H1 (cell line): Measurements from ENCODE around the gene CADM1. TPM values are rescaled to one million over a fixed set of nuclear protein-coding genes. Genes with fewer than 3 reads are reported as not detected.

Source experiments
- CTCF ChIA-PET: fragments of 300-600 bp; sonication (Branson Sonifier 250); formaldehyde crosslinking; loops from one replicate; lab custom pipeline; 2021; ENCODE audit not compliant: partially characterized antibody; lab: Charles Lee
- POLR2A ChIA-PET: fragments of 300-600 bp; sonication (Branson Sonifier 250); formaldehyde crosslinking; loops from one replicate; lab custom pipeline; 2021; ENCODE audit warnings: inconsistent platforms; ENCODE audit not compliant: partially characterized antibody; lab: Charles Lee
- DNase-seq, 2 experiments: peaks; one replicate each; pipeline versions ENCODE4 v3.0.0 to v3.0.0-alpha.2; 2010 to 2022; ENCODE audit warnings: low spot score in 2 of 2, low read depth in 1 of 2, mixed read lengths in 1 of 2
- FAIRE-seq: peaks from 2 replicates; lab custom pipeline; 2011; peaks lifted over from hg19 to GRCh38; lab: Jason Lieb, UNC
- H2AFZ ChIP-seq: 2 replicates; pipeline ENCODE4 v1.8.1; 2012; ENCODE audit warnings: low read length, inconsistent platforms
- H2AK5ac ChIP-seq: 2 replicates; pipeline ENCODE4 v1.6.1; 2013; ENCODE audit warnings: low read depth, low read length
- H2BK120ac ChIP-seq: replicated peaks from 2 replicates; pipeline ENCODE3; 2013; ENCODE audit warnings: low read depth, low read length, inconsistent platforms
- H2BK12ac ChIP-seq: 2 replicates; pipeline ENCODE4 v1.6.1; 2013; ENCODE audit warnings: low read depth, low read length
- H2BK15ac ChIP-seq: 2 replicates; pipeline ENCODE4 v1.6.1; 2013; ENCODE audit warnings: low read length
- H2BK20ac ChIP-seq: 2 replicates; pipeline ENCODE4 v1.6.1; 2013; ENCODE audit warnings: low read length
- H2BK5ac ChIP-seq: 2 replicates; pipeline ENCODE4 v1.6.1; 2013; ENCODE audit warnings: low read depth, low read length
- H3K14ac ChIP-seq: 2 replicates; pipeline ENCODE4 v1.6.1; 2013; ENCODE audit warnings: inconsistent platforms; ENCODE audit not compliant: insufficient read length
- H3K18ac ChIP-seq: 2 replicates; pipeline ENCODE4 v1.6.1; 2013; ENCODE audit warnings: low read length; ENCODE audit errors: extremely low read depth
- H3K23ac ChIP-seq: 2 replicates; pipeline ENCODE4 v1.6.1; 2013; ENCODE audit warnings: inconsistent platforms; ENCODE audit not compliant: insufficient read length
- H3K23me2 ChIP-seq: 2 replicates; pipeline ENCODE4 v1.6.1; 2013; ENCODE audit warnings: low read depth, low read length
- H3K27ac ChIP-seq: 2 replicates; pipeline ENCODE4 v1.6.1; 2011; ENCODE audit warnings: low read depth, low read length, inconsistent platforms
- H3K27me3 ChIP-seq, 4 experiments: replicated peaks in 1 of 4; 1 replicate in 1 of 4; 2 replicates in 3 of 4; pipeline versions ENCODE4 v1.6.1 to v1.8.1; 2011 to 2013; ENCODE audit warnings: low read length in 3 of 4, mild to moderate bottlenecking in 3 of 4, inconsistent platforms in 2 of 4, mixed read lengths in 2 of 4, moderate library complexity in 1 of 4; ENCODE audit not compliant: control insufficient read depth in 3 of 4, insufficient read depth in 3 of 4; ENCODE audit errors: extremely low read depth in 1 of 4
- H3K36me3 ChIP-seq, 4 experiments: 2 replicates each; pipeline versions ENCODE4 v1.6.1 to v1.8.1; 2011 to 2013; ENCODE audit warnings: mild to moderate bottlenecking in 4 of 4, low read length in 3 of 4, moderate library complexity in 2 of 4, control low read depth in 1 of 4, inconsistent platforms in 1 of 4; ENCODE audit not compliant: insufficient read depth in 4 of 4, control insufficient read depth in 2 of 4
- H3K4ac ChIP-seq: replicated peaks from 2 replicates; pipeline ENCODE3; 2013; ENCODE audit warnings: low read length, low read depth, mixed read lengths, inconsistent platforms; ENCODE audit not compliant: insufficient read length
- H3K4me1 ChIP-seq, 4 experiments: replicated peaks in 1 of 4; 1 replicate in 1 of 4; 2 replicates in 3 of 4; pipeline versions ENCODE4 v1.6.1 to v1.8.1; 2011 to 2013; ENCODE audit warnings: low read length in 3 of 4, inconsistent platforms in 2 of 4, mixed read lengths in 1 of 4; ENCODE audit not compliant: insufficient read depth in 4 of 4, control insufficient read depth in 3 of 4
- H3K4me2 ChIP-seq, 2 experiments: 2 replicates each; pipeline versions ENCODE4 v1.6.1 to v1.8.1; 2011 to 2013; ENCODE audit warnings: low read depth in 2 of 2, low read length in 2 of 2, control low read depth in 1 of 2, inconsistent platforms in 1 of 2, mild to moderate bottlenecking in 1 of 2; ENCODE audit not compliant: insufficient read depth in 1 of 2
- H3K4me3 ChIP-seq, 4 experiments: fragments of 200-600, 300-600 bp in 1 of 4; sonication (generic), shearing (Covaris generic), sonication (Bioruptor Twin) in 1 of 4; 2 replicates each; pipeline versions ENCODE4 v1.5.1 to v1.8.1; 2011 to 2016; ENCODE audit warnings: low read length in 4 of 4, low read depth in 3 of 4, control low read depth in 2 of 4, inconsistent platforms in 2 of 4, mild to moderate bottlenecking in 2 of 4, mixed read lengths in 1 of 4, moderate library complexity in 1 of 4; ENCODE audit not compliant: insufficient read depth in 2 of 4; ENCODE audit errors: extremely low read depth in 1 of 4
- H3K56ac ChIP-seq: replicated peaks from 2 replicates; pipeline ENCODE3; 2013; ENCODE audit warnings: low read depth, mild to moderate bottlenecking, mixed read lengths, low read length, inconsistent platforms; ENCODE audit not compliant: insufficient read length
- H3K79me1 ChIP-seq: 2 replicates; pipeline ENCODE4 v1.6.1; 2013; ENCODE audit warnings: low read depth, low read length, control low read depth
- H3K79me2 ChIP-seq, 2 experiments: 2 replicates each; pipeline versions ENCODE4 v1.6.1 to v1.8.1; 2012 to 2013; ENCODE audit warnings: low read length in 2 of 2, mild to moderate bottlenecking in 2 of 2, inconsistent platforms in 1 of 2; ENCODE audit not compliant: insufficient read depth in 2 of 2, control insufficient read depth in 1 of 2
- H3K9ac ChIP-seq, 4 experiments: replicated peaks in 1 of 4; 1 replicate in 1 of 4; 2 replicates in 3 of 4; pipeline versions ENCODE4 v1.6.1 to v1.8.1; 2011 to 2013; ENCODE audit warnings: low read depth in 3 of 4, low read length in 3 of 4, control low read depth in 2 of 4, mild to moderate bottlenecking in 2 of 4, moderate library complexity in 2 of 4, inconsistent platforms in 1 of 4; ENCODE audit errors: extremely low read depth in 1 of 4
- H3K9me3 ChIP-seq, 2 experiments: 2 replicates each; pipeline versions ENCODE4 v1.6.1 to v1.8.1; 2012 to 2013; ENCODE audit warnings: mild to moderate bottlenecking in 2 of 2, moderate library complexity in 2 of 2, control low read depth in 1 of 2, inconsistent platforms in 1 of 2, low read depth in 1 of 2, low read length in 1 of 2, mixed read lengths in 1 of 2; ENCODE audit not compliant: insufficient read depth in 2 of 2
- H4K20me1 ChIP-seq, 2 experiments: replicated peaks in 1 of 2; 2 replicates each; pipeline versions ENCODE3 to v1.8.1; 2011 to 2013; ENCODE audit warnings: inconsistent platforms in 2 of 2, low read length in 2 of 2, mild to moderate bottlenecking in 1 of 2; ENCODE audit not compliant: insufficient read depth in 2 of 2, control insufficient read depth in 1 of 2
- H4K5ac ChIP-seq: 2 replicates; pipeline ENCODE4 v1.6.1; 2013; ENCODE audit warnings: low read length, low read depth, mixed read lengths, inconsistent platforms; ENCODE audit not compliant: insufficient read length
- H4K8ac ChIP-seq: 2 replicates; pipeline ENCODE4 v1.8.0; 2013; ENCODE audit warnings: mild to moderate bottlenecking, moderate library complexity, low read length, inconsistent platforms; ENCODE audit not compliant: insufficient read depth; ENCODE audit errors: extremely low read depth
- H4K91ac ChIP-seq: replicated peaks from 2 replicates; pipeline ENCODE3; 2013; ENCODE audit warnings: low read length, mixed read lengths, inconsistent platforms; ENCODE audit not compliant: insufficient read length
- CHD2 ChIP-seq: IDR thresholded peaks from 2 replicates; pipeline ENCODE4 v1.6.1; 2012; ENCODE audit warnings: low read length, improper control_type of control experiment
- KDM1A ChIP-seq: fragments of 200-600, 300-600 bp; sonication (generic); IDR thresholded peaks from 2 replicates; pipeline ENCODE4 v1.7.1; 2016; ENCODE audit warnings: mild to moderate bottlenecking, low read length, borderline replicate concordance
- ZNF274 ChIP-seq: IDR thresholded peaks from 2 replicates; pipeline ENCODE4 v1.7.0; 2012; ENCODE audit warnings: low read length, borderline replicate concordance; ENCODE audit errors: extremely low read depth
- WGBS, 2 experiments: shearing (Covaris generic) in 1 of 2; methylation state at CpG; one replicate each; pipeline versions ENCODE4 v1.1.6 to v1.1.7; 2013 to 2015; ENCODE audit warnings: low lambda C conversion rate in 2 of 2, mixed read lengths in 2 of 2, inconsistent platforms in 1 of 2, low coverage in 1 of 2, missing lambda C conversion rate in 1 of 2; ENCODE audit not compliant: insufficient replicate concordance in 2 of 2, insufficient coverage in 1 of 2, insufficient read length in 1 of 2; ENCODE audit errors: extremely low coverage in 1 of 2, missing lambda C conversion rate in 1 of 2; 5-methylcytosine and 5-hydroxymethylcytosine counted together
- polyA plus RNA-seq, 7 experiments: library from polyadenylated mRNA; depleted of rRNA in 3 of 7; stranded (reverse) in 5 of 7; unstranded in 2 of 7; fragments of >200 nt in 5 of 7; fragments of 200-250 nt in 2 of 7; gene quantifications; 1 replicate in 5 of 7; 2 replicates in 1 of 7; 4 replicates in 1 of 7; pipeline versions ENCODE4 v1.2.1 to v1.2.3, GENCODE V29; 2011 to 2013; ENCODE audit warnings: missing spikeins in 2 of 7, mixed read lengths in 2 of 7
- total RNA-seq: library from RNA; stranded (reverse); fragmentation: NEBNext Ultra II Directional; extraction: Animal tissue kit (Norgen Biotek cat#: 25700); gene quantifications from 2 replicates; pipeline ENCODE4 v1.2.1, GENCODE V29; 2021

Gene CADM1
- total and polyA plus RNA-seq, 2 of the 8 experiments (the other 6 are each of a cell fraction or from before 2014, with no cell fraction given) = 8.3 to 25.3 TPM

- 93% methylated on average over 2 of the region's 2 CpGs; no CpG with 5 or more reads in 1 of the 2 experiments for WGBS, 2 experiments
- ChIA-PET POLR2A (no interaction called here), CTCF (interaction anchor here (1.0 kb wide), 1 partner anchor 554 kb away, joined by 3 read pairs; no protein-coding TSS in a partner anchor)
- Histone ChIP-seq H3K23me2 (no peaks in the 10 kb centered on the region), H3K9ac (no peak overlapping the region), H3K79me1 (no peaks in the 10 kb centered on the region), H3K27me3 (no peaks in the 10 kb centered on the region), H4K91ac (no peak overlapping the region), H3K9me3 (no peaks in the 10 kb centered on the region), H3K4me2 (no peak overlapping the region), H2BK20ac (no peak overlapping the region), H4K5ac (no peak overlapping the region), H2AFZ (no peak overlapping the region), H3K23ac (no peak overlapping the region), H3K14ac (no peak overlapping the region), H3K56ac (no peak overlapping the region), H3K4me3 (no peak overlapping the region), H4K20me1 (no peaks in the 10 kb centered on the region), H2BK15ac (no peak overlapping the region), H3K27ac (no peak overlapping the region), H2BK120ac (no peak overlapping the region), H2AK5ac (no peak overlapping the region), H3K4ac (no peak overlapping the region), H2BK5ac (no peak overlapping the region), H3K4me1 (peaks cover 0 to 3% (median 0%) of the 10 kb centered on the region in 4 experiments; a peak in 2 of 7 replicates), H3K79me2 (no peaks in the 10 kb centered on the region), H2BK12ac (no peak overlapping the region), H3K36me3 (no peaks in the 10 kb centered on the region), H4K8ac (no peak overlapping the region), H3K18ac (no peak overlapping the region)
- no peak for FAIRE-seq
- DNase-seq = no peak
- TF ChIP-seq KDM1A (no peak), ZNF274 (no peak), CHD2 (no peak)
Observed at GRCh38 chr11:115464269-115464668, 39.9 kb downstream of the CADM1 start.
